NCI-H748 (cell line): Measurements from ENCODE around the gene PRKG1.

Source experiments
- DNase-seq: peaks from one replicate; lab custom pipeline; 2025; ENCODE audit not compliant: unreplicated experiment; lab: John Stamatoyannopoulos, UW

Gene PRKG1

GRCh38 chr10:51485668-51486067, 411.4 kb downstream of the PRKG1 start:
- DNase-seq, result no peak

- DNase-seq, result no peak
Measured at GRCh38 chr10:51487576-51487975, 413.3 kb downstream of the PRKG1 start.

- DNase-seq, result no peak
Measured at GRCh38 chr10:51488766-51489408, 414.6 kb downstream of the PRKG1 start.

- DNase-seq, result no peak
Measured at GRCh38 chr10:51498424-51498823, 424.1 kb downstream of the PRKG1 start.

GRCh38 chr10:51501396-51501795, 427.1 kb downstream of the PRKG1 start:
- no peak for DNase-seq

- no peak for DNase-seq
Measured at GRCh38 chr10:51502124-51502523, 427.8 kb downstream of the PRKG1 start.

GRCh38 chr10:51503378-51503777, 429.1 kb downstream of the PRKG1 start:
- no peak for DNase-seq

GRCh38 chr10:51507476-51507875, 433.2 kb downstream of the PRKG1 start:
- no peak for DNase-seq

- no peak for DNase-seq
Measured at GRCh38 chr10:51508156-51508555, 433.9 kb downstream of the PRKG1 start.

- DNase-seq, result no peak
Measured at GRCh38 chr10:51510231-51510630, 435.9 kb downstream of the PRKG1 start.

GRCh38 chr10:51521605-51522004, 447.3 kb downstream of the PRKG1 start:
- DNase-seq, result no peak

GRCh38 chr10:51522858-51523257, 448.6 kb downstream of the PRKG1 start:
- DNase-seq, result no peak

- no peak for DNase-seq
Measured at GRCh38 chr10:51523440-51523839, 449.2 kb downstream of the PRKG1 start.

- no peak for DNase-seq
Measured at GRCh38 chr10:51524041-51524440, 449.8 kb downstream of the PRKG1 start.

- DNase-seq, result no peak
Measured at GRCh38 chr10:51527522-51528219, 453.4 kb downstream of the PRKG1 start.

- DNase-seq, result no peak
Measured at GRCh38 chr10:51528527-51528926, 454.2 kb downstream of the PRKG1 start.

- DNase-seq, result no peak
Measured at GRCh38 chr10:51530541-51530940, 456.3 kb downstream of the PRKG1 start.

- DNase-seq, result no peak
Measured at GRCh38 chr10:51532044-51532443, 457.8 kb downstream of the PRKG1 start.

- DNase-seq, result no peak
Measured at GRCh38 chr10:51542853-51543252, 468.6 kb downstream of the PRKG1 start.

- no peak for DNase-seq
Measured at GRCh38 chr10:51544933-51545332, 470.6 kb downstream of the PRKG1 start.

GRCh38 chr10:51547941-51548340, 473.7 kb downstream of the PRKG1 start:
- DNase-seq, result no peak

- no peak for DNase-seq
Measured at GRCh38 chr10:51552879-51553278, 478.6 kb downstream of the PRKG1 start.
